ENCODE measurements around the gene FXYD2. TPM values are rescaled to one million over a fixed set of nuclear protein-coding genes. Genes with fewer than 3 reads are reported as not detected.

FXYD2 gene
- total RNA-seq, 1 experiment from 2014 or later = not detected

DNA sequence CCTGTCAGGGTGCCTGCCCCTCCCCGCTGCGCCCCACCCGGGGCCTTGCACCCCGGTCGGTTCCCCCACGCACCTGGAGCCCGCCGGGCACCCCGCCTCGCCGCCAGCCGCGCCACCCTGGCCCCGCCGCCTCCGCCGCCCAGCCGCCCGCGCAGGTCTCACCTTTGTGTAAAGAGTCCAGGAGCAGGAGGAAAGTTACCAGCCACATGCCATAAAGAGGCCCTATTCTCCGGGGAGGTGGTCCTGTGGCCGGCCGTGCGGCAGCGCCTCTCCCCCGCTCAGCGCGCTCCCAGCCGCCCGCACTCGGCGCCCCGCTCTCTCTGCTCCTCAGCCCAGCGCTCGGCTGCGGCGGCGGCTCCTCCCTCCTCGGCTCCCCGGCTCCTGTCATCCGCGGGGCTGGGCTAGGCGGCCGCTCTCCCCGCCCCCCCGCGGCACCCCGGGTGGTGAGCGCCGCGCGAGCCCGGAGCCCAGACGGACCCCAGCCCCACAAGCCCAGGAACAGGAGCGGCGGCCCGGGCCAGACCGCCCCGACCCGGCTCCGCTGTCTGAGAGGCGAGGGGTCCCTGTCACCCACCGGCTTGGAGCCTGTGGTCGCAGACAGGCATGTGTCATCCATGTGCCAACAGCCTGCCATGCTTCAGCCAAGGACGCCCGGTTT lies 27.5 kb downstream of the FXYD2 start, which contains the start of gene DSCAML1:
Gene DSCAML1, minus strand, starts transcription at position 345 of the 658 bp plus-strand sequence. Its CDS starts 137 bp downstream, at position 208.
- DNase-seq (ENCODE audit: low read depth) = no peak

DNA sequence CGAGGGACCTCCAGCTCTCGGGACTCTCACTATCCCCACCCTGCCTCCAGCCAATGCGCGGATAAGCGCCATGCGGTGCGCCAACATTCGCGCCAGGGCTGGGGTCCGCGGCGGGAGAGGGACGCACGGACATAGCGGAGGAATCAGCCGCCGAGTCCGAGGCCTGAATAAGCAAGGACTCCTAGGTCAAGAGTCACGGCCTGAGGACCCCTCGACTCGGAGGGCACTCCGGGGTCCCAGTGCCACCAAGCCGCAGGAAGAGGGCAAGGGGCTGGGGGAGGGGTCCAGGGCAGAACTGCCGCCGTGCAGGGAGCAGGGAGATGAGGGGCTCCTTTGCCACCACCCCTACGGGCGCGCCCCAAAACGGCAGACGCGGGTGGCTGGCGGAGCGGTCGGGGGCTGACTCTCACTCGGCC lies 28.1 kb downstream of the FXYD2 start:
- no peak for DNase-seq (ENCODE audit: low read depth)

DNA sequence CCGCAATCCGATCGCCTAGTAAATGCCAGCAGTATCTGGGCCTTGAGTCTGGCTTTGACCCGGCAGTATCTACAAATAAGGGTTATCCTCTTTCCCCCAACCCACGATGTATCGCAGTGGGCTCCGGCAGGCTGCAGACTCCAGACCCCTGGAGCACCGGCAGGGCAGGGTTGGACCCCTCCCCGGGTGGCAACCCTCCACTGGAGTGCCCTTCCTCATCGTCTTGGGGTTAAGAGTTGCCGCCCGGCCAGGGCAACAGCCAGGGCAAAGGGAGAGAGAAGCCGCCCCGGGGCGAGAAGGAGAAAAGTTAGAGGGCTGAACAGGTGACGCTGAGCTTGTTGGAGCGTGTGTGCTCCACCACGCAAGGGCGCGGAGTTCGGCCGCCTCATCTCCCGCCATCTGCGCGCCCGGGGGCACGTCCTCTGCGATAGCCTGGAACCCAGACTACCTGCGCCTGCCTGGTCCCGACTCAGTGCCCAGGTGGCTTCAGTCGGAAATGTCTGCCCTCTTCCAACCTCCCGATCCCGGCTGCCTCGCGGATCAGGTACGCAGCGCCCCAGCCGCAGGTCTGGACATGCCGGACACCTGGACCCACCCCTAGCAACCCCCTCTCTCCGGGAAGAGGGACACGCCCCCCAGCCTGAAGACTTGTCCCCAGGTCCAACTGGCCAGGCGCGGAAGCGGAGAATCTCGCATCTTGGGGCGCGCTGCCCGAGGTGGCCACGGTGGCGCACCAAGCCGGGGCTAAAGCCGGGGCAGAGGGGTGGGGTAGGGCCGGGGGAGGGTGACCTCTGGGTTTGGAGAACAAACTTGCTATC lies 28.7 kb downstream of the FXYD2 start:
- DNase-seq (ENCODE audit: low read depth) = no peak

DNA sequence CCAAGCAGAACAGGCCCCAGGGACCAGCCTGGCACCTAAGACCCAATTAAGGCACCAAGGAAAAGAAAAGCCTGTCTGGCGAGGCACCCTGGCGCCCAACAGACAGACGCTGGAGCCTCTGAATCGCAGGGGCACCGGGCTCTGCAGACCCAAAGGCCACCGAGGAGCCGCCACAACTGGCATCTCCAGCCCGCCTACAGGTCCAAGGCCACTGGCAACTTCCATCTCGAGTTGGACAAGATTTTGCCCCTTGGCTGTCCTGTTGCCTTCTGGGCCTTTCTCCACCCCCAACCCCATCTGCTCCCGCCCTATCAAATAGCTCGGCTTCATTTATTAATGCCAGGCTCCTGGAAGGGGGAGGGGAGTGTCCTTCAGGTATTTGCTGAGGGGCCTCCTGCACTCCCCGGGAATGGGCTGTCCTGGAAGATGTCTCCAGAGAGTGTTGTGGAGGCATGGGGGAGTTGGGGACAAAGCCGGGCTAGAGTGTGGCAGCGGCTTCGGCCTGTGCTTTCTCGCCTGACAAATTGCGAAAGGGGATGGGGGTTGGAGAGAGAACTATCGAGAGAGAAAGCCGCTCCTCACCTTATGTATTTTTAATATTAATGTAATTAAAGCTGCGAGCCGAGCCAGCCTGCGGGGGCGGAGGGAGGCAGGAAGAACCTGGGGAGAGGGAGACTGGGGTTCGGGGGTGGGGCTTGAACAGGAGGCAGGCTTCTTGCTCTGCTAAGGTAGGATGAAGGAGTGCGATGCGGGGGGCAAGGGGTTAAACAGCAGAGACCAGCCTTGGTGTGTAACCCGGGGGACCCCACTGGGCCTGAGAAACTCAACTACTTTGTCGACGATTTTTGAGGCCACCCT lies 29.5 kb downstream of the FXYD2 start:
- no peak for DNase-seq (ENCODE audit: low read depth)

DNA sequence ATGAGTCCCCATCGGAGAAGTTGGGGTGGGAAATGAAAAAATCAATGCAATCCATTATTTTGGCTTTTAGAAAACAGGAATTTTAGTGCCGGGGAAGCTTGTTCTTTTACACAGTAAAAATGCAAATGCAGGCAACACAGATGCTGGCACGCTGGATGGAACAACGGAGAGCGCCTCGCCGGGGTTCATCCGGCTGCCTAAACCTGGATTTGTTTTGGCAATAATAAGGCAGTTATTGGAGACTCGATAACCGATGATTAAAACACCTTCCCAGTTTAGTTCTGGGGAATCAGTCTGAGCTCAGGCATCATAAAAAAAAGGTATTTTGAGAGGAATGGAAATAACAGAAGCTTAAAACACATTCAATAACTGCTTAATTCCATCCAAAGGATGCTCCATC lies 30.4 kb downstream of the FXYD2 start:
- no peak for DNase-seq (ENCODE audit: low read depth)

DNA sequence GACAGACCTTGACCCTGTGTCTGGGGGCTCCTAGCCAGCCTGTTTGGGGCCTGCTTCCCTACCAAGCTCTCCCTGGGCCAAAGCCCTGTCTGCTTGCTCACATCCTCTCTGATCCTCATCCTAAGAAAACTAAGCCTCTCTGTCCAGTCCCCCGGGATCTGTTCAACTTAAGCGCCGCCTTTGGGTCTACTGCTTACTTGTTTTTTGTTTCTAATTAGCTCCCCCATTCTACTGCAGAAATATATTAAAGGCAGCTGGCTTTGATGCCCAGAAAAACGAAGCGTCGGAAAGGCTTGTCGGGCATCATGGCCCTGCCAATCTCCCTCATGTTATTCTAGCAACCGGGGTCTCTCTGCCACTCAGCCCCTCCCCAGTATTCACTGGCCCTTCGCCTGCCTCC lies 31.0 kb downstream of the FXYD2 start:
- DNase-seq (ENCODE audit: low read depth) = no peak

DNA sequence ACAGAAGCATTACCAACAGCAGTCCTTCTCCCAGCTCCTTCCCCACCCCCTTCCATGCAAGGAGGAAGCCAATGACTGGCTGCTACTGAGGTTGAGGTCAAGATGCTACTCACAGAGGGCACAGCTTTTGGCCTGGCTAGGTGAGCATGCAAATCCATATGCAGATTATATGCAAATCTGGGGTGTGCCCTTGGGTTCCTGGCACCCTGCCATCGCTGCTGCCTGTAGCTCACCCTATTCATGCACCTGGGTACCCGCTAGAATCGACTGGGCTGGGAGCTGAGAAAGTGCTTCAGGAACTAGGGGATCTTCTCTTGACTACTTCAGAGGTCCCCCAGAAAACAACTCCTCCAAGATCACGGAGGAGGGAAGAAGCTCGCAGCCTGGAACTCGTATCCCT lies 31.6 kb downstream of the FXYD2 start:
- DNase-seq (ENCODE audit: low read depth) = no peak

DNA sequence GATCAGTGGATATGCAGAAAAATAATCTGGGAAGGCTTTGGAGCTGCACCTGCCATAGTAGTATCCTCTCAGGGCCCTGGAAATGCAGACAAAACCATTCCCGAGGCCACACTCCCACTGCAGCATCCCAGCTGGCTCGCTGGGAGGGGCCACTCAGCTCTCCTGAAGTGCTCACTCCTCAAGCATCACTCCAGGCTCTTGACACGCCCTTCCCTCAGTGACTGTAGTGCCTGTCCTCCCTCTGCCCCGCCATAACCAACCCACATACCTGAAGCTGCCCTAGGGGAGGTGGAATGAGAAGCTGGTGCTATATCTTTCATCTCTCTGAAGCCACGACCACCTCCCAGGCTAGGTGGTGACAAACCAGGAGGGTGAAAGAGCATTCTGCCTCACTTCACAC lies 32.3 kb downstream of the FXYD2 start:
- DNase-seq (ENCODE audit: low read depth) = no peak

DNA sequence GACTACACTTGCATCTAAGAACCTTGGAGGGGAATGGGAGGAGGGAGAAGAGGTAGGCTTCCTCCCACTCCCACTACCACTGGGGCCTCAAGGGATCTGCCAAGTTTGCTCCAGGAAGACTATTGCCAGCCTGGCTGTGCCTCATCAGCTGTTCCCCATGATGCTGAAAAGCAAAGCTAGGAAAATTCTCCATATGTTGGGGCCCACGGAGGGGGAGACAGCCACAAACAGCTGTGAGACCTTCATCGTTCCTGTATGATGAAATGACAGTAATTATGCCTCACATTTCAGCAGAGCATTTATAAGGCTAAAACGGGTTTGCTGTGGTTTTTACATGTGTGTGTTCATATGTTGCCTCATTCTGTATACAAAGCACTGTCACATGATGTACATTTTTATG lies 34.3 kb downstream of the FXYD2 start:
- DNase-seq (ENCODE audit: low read depth) = no peak

DNA sequence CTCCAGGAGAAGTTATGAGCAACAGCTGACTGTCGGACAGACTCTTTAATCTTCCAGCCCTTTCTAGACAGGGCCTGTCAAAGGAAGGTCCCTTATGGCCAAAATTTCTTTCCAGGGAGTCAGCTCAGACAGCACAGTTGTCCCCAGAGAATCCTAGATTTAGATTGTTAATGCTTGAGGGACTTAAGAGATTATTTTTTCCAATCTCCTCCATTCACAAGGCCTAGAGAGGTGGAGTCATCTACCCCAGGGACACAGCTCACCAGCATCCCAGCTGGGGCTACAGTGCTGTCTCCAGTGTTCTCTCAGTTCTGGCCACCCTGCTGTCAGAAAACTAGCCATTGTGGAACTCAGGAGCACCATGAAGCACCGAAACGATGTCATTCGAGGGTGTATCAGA lies 35.3 kb downstream of the FXYD2 start:
- DNase-seq (ENCODE audit: low read depth) = no peak

DNA sequence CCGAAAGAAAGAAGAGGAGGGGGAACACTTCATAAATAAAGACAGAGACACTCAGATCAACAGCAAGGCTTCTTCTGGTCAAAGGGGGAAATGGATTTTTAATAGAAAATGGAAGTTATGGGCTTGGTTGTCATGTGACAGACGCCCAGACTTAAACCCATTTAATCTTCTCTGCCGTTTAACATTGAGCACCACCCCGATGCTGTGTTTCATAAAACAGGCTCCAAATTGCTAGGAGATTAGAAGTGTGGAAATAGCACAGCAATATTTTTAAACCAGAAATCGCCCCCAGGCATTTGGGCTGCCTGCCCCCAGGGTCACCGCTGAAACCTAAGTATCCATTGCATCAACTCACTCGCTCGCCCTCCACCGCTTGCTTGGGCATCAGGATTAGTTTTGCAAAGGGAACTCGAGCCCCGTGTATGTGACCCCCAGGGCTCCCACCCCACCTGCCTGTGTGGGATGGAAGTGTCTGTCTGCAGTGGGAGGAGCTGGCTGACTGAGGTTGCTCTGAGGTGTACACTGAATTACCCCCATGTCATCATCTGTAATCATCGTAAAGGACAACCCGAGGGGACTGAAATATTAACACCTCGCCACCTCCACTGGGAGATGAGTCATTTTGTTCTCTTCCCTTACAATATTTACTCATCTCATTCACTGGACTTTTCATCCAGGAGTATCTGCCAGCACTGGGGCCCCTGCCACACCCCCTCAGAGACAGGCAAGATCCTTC lies 38.2 kb downstream of the FXYD2 start:
- DNase-seq (ENCODE audit: low read depth) = no peak

DNA sequence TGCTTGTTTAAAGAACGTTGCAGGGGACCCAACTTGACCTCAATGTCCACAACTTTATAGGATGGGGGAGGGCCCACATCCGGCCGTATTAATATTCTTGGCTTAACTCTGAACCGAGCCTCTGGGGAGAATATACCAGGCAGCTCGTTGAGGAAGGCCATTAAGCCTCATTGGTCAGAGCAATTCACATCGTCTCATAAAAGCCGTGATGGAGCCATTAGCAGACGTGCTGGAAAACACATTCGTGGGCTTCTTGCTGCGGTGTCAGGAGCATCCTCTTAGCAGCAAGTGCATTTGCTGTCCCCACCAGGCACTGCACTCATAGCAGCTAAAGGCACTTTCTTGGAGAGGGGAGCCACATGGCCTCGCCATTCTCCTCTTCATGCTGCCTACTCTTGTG lies 42.4 kb downstream of the FXYD2 start:
- no peak for DNase-seq (ENCODE audit: low read depth)

DNA sequence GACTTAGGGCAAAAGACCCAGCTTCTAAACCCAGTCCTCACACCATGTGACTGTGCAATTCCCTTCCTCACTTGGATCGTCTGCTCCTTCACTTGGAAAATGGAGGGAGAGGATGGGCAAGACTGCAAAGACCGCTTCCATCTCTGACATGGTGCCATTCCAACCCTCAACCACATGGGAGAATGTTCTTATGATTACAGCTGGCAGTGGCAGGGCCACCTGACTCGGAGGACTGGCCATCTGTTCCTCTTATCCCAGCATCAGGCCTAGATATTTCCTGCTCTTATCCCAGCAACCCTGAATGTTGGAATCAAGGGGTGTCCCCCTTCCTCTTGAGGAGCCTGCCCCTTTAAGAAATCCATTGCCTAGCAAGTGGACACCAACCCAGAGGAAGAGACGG lies 42.9 kb downstream of the FXYD2 start:
- no peak for DNase-seq (ENCODE audit: low read depth)

DNA sequence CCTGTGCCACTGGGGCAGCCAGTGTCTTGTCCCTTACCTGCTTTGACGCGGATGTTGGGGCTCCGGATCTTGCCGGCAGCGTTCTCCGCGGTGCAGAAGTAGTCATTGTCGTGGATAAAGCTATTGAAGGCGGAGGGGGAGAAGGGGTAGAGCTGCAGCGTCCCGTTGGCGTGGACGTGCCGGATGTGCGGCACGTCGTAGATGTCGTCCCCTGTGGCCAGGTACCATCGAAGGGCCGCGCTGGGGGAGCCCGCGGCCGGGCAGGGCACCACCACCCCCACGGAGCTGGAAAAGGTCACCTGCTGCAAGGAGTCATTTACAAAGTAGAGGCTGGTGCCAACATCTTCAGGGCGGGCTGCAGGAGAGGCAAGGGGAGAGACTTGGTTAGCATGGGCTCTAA lies 44.1 kb downstream of the FXYD2 start:
- DNase-seq (ENCODE audit: low read depth) = no peak

DNA sequence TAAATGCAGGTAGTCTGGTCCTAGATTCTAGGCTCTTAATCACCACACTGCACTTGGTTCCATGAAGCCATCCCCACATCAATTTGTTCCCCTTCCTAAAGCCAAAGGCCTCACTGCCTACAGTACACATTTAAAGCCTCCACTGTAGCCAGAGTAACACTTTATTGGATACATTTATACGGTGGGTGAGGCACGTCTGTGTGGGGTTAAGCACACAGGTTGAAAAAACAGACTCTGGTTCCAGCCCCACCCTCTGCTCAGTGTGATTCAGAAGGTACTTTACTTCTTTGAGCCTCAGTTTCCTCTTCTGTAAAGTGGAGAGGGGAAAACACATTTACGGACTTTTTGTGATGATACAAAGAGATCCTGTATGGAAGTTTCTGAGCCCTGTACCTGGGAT lies 50.0 kb downstream of the FXYD2 start:
- no peak for DNase-seq (ENCODE audit: low read depth)

DNA sequence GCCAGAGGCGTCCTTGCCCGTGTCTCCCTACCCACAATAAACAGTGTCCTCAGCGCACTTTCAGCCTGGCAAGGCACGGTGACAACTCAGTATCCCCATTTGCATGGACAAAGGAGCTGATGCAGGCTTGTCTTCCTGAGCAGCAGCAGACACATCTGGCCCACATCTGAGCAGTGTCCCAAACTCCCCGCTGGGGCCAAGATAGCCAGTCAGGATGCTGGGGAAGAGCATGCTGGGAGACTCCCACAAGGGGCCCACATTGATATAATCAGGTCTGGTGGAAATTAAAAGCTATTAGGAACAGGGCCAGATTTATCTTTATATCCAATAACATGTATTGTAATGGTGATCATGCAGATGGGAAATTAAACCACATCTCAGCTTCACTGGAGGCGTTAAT lies 52.2 kb downstream of the FXYD2 start:
- no peak for DNase-seq (ENCODE audit: low read depth)

DNA sequence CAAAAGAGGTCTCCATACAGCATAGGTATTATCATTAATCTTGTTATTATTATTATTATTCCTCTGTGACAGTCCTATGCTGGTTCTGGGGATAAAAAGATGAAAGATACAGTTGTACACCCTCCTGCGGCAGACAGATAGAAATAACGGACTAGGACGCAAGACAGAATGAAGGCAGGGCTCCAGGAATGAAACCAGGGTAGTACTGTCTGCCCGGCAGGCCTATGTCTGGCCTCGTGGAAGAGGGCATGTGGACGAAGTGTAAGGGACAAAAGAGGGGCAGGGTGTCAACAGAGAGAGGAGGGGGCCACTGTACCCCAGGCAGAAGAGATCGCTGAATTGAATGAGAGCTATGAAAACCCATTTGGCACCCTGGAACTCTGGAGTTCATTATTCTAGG lies 52.7 kb downstream of the FXYD2 start:
- no peak for DNase-seq (ENCODE audit: low read depth)

DNA sequence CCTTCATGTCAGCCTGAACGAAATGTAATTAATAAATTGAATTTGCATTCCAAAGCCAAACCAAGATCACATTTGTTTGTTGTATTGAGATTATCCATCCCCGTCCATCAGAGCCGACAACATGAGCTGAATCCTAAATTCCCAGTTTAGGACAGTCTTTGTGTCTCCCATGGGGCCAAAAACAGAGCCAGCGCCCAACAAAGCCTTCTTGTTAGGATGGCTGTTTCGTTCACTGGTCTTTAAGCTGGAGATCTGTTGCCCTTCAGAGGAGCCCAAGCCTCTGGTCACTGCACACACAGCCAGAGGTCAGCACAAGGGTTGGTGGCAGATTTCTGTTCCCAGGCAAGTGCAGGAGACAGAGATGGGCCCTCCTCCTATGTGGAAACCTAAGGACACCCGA lies 53.3 kb downstream of the FXYD2 start:
- DNase-seq (ENCODE audit: low read depth) = no peak

DNA sequence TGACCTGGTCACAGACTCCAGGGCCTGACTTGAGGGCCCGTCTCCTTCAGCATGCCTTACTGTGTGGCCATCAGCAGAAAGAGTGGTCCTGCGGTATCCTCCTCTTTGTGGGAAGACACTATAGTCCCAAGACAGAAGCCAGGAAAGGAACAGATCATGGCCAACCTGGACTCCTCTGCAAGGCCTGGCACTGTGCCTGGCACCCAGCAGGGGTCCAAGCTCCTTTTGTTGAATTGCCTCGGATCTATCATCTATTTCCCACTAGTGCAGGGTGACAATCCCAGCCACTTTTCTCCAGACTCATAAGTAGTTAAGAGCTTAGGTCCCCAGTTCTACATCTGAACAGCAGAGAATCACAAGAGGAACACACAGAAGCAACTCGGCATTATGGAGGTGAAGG lies 54.5 kb downstream of the FXYD2 start:
- DNase-seq (ENCODE audit: low read depth) = no peak

Measured in M059J (cell line).